GM10266 (cell line): ENCODE data around the gene CCL11.

ENCODE experiments used
- DNase-seq: peaks from one replicate; pipeline ENCODE4 v3.0.0; 2012; ENCODE audit errors: extremely low spot score
- CTCF ChIP-seq: IDR thresholded peaks from 2 replicates; pipeline ENCODE4 v1.5.1; 2012; ENCODE audit warnings: mild to moderate bottlenecking, low read depth; ENCODE audit not compliant: control insufficient read depth, insufficient read depth; ENCODE audit errors: missing control alignments

CCL11 gene

GRCh38 chr17:34275881-34276280 lies 9.7 kb upstream of the CCL11 start:
- TF ChIP-seq CTCF = no peak
- DNase-seq = no peak

GRCh38 chr17:34276826-34277225 lies 8.7 kb upstream of the CCL11 start:
- no peak for DNase-seq
- TF ChIP-seq CTCF = no peak

GRCh38 chr17:34283571-34283970 lies 2.0 kb upstream of the CCL11 start:
- no peak for DNase-seq
- no peak for TF ChIP-seq CTCF

GRCh38 chr17:34287875-34288274 lies 2.3 kb downstream of the CCL11 start:
- no peak for DNase-seq
- no peak for TF ChIP-seq CTCF

GRCh38 chr17:34290586-34290985 lies 5.0 kb downstream of the CCL11 start:
- TF ChIP-seq CTCF = no peak

GRCh38 chr17:34291721-34292348 lies 6.3 kb downstream of the CCL11 start:
- no peak for TF ChIP-seq CTCF
- DNase-seq = no peak

More at GRCh38 chr17:34290586-34290985, 5.0 kb downstream of the CCL11 start:
- no peak for DNase-seq

GRCh38 chr17:34299027-34299426 lies 13.5 kb downstream of the CCL11 start:
- TF ChIP-seq CTCF = no peak

More at GRCh38 chr17:34299027-34299426, 13.5 kb downstream of the CCL11 start:
- DNase-seq = no peak
